CD4-positive, alpha-beta T cell treated with Interleukin-10 for 1 hour (primary cell): ENCODE results near the gene ARMCX4.
"Not testable (repeated sequence)": the region's sequence is repeated elsewhere in the genome, so short reads cannot be mapped to it uniquely, and the experiment has no call there.

Experiments
- DNase-seq: peaks from one replicate; pipeline ENCODE4 v3.0.0-alpha.2; 2020

The ARMCX4 gene

DNA sequence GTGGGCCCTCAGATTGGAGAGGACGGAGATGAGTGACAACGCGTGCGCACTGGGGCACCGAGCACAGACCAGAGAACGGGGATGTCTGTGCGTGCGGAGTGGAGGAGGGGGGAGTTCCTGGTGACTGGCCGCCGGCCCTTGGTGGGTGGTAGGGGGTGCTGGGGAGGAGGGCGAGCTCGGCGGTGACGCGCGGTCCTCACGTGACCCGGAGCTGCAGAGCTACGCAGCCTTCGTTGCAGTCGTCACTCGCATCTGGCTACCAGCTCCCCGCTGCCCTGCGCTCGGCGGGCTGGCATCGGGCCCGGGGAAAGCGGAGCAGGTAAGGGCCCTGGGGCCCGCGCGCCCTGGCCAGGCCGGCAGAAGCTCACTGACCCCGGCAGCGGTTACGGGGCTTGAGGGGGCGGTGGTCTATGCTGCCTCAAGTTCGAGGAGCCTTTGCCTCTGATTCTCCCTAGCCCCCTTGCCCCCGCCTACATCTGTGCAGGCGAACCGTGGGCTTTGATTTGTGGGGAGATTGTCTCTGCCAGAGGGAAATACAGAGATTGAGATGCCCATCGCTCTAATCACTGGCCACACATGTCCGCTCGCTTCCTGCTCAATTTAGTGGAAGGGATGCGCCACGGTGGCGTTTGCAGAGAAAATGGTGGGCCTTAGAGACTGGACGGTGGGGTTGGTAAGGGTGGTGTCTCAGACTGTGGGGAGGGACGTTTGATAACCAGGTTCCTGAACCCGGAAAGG is at the start of gene ARMCX4:
ARMCX4 (plus strand) TSS at position 245 of the 738 bp plus-strand sequence. CDS start 3,134 bp downstream, outside the sequence.
- peak; percentile 46 for DNase-seq

DNA sequence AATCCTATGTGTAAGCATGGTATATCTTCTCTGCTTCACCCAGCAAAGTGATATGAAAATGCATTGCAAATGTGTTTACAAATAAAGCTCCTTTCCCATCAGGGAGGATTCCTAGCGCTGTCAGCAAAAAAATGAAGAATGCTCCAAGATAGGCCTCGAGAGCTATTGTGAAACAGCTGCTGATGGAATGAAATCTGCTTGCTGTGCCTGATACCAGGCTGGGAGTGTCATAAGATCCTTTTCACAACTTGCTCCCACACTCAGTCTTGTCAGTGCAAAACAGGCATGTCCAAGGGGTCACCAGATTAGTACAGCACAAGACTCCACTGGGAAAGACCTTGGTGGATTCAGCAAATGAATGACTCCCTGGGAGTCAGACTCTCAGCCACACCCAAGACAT is 43.2 kb upstream of the ARMCX4 start:
- no peak for DNase-seq

DNA sequence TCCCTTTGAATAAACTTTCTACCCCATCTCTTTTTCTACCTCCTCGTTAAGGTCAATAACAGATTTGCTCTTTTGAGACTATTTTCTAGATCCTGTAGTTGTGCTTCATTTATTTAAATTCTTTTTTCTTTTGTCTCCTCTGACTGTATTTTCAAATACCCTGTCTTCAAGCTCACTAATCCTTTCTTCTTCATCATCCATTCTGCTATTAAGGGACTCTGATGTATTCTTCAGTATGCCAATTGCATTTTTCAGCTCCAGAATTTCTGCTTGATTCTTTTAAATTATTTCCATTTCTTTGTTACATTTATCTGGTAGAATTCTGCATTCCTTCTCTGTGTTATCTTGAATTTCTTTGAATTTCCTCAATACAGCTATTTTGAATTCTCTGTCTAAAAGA is 36.0 kb upstream of the ARMCX4 start:
- DNase-seq: no peak

DNA sequence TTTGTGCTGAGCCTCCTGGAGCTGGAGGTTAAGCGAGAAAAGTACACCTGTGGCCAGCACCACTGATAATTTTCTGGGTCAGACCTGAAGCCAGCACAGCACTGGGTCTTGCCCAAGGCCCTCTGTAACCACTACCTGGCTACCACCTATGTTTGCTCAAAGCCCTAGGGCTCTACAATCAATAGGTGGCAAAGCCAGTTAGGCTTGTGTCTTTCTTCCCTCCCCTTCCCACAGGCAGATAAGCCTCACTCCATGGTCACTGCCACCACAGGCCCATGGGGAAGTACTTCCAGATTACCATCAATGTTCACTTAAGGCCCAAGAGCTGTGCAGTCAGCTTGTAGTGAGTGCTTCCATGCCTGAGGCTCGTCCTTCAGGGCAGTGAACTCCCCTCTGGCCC is 35.2 kb upstream of the ARMCX4 start:
- DNase-seq: no peak

DNA sequence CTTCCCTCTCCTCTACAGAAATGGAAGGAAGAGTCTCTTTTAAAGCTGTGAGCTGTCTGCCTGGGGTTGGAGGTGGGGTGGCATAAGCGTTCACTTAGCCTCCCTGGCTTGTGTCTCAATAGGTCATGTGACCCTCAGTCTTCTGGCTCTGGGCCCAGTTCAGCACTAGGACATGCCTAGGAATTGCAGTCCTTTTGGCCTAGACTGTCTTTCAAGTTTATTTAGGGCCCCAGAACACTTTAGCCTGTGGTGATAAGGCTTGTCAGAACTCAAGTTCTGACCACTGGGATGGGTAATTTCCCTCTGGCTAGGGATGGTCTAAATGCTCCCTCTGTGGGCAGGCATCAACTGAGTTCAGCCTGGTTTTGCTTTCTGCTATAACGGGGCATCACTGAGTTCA is 34.3 kb upstream of the ARMCX4 start:
- no peak for DNase-seq

DNA sequence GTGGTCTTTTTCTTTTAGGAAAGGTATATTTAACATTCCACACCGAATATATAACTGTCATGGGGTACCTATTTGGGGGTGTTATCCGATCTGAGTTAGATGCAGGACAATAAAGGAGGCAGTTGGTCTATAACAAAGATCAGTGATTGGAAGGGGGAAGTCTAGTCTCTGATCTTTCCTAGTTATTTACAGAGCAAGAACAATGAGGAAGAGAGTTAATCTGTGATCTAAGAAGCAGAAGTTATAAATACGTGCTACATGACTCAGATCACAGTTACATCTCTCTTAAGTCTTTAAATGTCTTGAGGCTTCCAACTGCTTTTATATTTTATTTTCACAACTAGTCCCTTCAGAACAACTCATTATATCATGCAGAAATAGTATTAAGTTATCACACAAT is 33.2 kb upstream of the ARMCX4 start:
- DNase-seq: no peak

DNA sequence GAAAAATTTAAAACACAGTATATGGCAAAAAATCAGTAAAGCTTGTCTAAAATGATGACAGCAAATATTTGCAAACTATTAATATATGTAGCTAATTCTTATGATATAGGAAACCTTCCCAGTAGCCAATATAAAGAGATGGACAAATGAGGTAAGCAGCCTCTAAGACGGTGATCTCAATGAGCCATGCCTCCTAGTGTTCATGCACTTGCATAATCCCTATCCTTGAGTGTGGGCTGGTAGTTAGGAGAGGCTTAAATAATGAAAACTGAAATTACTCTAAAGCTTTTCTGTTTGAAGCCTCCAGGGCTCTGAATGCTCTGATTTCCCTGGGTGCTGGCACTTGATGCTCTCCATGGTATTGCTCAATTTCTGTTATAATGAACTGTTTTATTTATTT is 24.6 kb upstream of the ARMCX4 start:
- no peak for DNase-seq

DNA sequence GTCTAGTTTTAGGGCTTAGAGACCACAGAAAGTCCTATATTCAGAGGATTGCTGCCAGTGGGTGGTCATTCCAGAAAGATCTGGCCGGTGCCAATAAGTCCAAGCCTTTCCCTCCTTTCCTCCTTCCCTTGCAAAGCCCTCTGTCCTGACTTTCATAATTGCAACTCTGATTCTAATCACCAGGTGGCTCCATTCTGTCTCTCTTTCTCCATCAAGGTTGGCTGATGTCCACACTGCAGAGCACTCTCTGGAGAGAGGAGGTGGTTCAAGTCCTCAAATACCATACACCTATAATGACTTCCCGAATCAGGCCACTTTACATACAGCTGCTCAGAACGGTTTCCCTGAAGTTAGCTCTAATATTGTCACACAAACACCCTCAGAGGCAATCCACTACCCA is 22.4 kb upstream of the ARMCX4 start:
- no peak for DNase-seq

DNA sequence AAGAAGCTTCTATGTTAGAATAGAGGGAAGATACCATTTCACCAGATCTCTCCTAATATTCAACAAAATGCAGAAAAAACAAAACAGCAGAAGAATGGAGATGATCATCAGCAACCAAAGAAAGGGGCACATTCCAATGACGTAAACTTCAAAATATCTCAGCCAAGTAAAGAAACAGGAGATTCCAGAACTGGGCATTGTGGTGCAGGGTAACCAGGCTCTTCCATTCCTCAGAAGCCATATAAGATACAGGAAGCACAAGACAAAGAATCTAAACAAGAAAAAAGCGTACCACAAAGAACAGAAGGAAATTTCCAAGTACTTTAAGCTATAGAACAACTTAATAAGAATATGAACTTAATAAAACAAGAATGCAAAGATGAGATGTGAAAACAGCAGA is 6.9 kb upstream of the ARMCX4 start:
- no peak for DNase-seq

DNA sequence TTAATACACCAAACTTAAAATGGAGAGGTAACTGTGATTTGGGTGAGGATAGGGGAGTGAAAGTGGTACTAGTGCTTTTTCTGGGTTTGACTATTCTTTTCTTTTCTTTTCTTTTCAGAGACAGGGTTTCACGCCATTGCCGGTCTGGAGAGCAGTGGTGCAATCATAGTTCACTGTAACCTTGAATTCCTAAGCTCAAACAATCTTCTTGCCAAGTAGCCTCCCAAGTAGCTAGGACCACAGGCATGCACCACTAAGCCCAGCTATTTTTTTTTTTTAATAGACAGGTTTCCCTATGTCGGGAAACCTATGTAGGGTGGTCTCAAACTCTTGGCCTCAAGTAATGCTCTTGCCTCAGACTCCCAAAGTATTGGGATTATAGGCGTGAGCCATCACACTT is 3.0 kb upstream of the ARMCX4 start:
- no peak for DNase-seq

DNA sequence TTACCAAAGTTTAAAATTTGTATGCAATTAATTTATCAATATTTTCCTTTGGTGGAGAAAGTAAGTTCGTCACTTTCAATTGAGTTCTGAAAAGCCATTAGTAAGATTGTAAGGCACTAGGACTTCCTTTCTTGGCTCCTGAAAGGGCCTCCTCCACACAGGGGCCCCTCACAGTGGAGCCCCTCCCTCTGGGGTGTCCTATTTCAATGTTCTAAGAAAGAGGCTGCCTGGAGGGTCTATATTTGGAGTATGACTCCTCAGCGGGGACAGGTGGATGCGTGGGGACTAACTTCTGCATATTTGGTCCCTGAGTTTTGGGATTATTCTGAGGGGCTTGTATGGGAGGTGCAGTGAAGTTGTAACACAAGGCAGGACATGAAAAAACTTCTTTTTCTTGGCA is 1.6 kb upstream of the ARMCX4 start:
- DNase-seq: no peak

DNA sequence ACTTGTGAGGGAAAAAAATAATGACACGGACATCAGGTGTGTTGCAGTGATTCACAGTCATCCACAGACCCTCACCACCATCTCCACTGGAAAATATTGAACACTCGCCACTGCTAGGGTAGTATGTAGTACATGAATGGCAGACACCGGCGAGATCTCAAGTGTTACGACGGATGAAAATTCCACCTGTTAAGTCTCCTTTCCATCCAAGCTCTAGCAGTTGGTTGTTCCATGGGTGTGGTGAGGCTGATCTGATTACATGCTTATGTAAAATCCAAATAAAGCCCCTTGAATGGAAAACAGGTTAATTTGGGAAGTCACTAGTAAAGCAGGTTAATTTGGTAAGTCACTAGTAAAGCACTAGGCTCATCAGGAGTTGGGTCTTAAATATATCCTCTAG is 1.1 kb upstream of the ARMCX4 start:
- no peak for DNase-seq

DNA sequence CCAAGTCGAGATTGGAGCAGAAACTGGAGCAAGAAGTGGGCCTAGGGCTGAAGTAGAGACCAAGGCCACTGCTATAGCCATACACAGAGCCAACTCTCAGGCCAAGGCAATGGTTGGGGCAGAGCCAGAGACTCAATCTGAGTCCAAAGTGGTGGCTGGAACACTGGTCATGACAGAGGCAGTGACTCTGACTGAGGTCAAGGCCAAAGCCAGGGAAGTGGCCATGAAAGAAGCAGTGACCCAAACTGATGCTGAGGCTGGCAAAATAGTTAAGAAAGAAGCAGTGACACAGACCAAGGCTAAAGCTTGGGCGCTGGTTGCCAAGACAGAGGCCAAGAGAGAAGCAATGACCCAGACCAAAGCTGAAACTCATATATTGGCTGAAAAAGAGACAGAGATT is 3.5 kb downstream of the ARMCX4 start:
- DNase-seq: no peak

DNA sequence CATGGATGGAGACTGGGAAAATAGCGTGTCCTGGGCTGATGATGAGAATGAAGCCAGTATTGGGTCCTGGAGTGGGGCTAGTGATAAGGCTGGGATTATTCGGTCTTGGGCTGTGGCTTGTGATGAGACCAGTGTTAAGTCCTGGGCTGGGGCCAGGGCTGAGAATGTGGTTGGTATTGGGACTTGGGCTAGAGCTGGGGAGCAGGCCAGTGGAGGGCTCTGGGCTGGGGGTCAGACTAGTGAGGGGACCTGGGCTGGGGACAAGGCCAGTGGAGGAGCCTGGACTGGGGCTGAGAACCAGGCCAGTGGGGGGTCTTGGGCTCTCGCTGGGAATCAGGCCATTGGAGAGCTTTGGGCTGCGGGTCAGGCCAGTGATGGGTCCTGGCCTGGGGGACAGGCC is 6.7 kb downstream of the ARMCX4 start:
- no peak for DNase-seq

DNA sequence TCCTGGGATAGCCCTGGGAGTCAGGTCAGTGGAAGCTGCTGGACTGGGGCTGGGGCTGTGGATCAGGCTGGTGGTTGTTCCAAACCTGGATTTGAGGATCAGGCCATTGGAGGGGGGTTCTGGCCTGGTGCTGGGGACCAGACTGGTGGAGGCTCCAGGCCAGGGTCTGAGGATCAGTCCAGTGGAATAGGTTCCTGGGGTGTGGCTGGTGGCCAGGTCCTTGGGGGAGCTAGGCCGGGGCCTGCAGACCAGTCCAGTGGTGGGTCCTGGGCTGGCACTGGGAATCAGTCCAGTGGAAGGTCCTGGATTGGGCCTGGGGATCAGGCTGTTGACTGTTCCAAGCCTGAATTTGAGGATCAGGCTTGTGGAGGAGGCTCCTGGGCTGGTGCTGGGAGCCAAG is 8.0 kb downstream of the ARMCX4 start:
- DNase-seq: no peak

DNA sequence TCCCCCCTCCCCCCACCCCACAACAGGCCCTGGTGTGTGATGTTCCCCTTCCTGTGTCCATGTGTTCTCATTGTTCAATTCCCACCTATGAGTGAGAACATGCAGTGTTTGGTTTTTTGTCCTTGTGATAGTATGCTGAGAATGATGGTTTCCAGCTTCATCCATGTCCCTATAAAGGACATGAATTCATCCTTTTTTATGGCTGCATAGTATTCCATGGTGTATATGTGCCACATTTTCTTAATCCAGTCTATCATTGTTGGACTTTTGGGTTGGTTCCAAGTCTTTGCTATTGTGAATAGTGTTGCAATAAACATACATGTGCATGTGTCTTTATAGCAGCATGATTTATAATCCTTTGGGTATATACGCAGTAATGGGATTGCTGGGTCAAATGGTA is 17.7 kb downstream of the ARMCX4 start:
- DNase-seq: not testable (repeated sequence)

DNA sequence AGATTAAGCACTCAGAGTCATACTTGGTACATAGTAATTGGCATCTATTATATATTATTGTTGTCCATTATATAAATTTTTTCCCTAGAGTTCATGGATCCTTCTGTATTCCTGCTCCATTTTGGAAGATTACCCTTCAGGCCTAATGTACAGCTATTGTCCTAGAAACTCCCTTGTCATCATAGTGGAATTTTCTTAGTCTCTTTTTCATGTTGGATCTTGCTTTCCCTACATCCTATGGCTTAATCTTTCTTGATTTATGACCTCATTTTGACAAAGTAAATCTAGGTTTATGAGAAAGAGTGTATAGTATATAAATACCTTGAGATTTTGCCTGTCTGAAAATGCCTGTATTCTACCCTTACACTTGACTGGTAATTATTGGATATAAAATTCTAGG is 22.1 kb downstream of the ARMCX4 start:
- DNase-seq: no peak

DNA sequence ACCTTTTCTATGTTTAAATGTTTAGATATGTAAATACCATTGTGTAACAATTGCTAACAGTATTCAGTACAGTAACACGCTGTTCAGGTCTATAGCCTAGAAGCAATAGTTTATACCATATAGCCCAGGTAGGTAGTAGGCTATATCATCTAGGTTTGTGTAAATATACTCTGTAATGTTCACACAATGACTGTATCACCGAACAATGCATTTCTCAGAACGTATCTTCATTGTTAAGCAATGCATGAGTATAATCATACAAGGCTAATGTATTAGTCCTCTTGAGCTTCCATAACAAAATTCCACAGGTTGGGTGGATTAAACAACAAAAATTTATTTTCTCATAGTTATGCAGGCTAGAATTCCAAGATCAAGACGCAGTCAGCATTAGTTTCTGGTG is 22.7 kb downstream of the ARMCX4 start:
- DNase-seq: no peak

DNA sequence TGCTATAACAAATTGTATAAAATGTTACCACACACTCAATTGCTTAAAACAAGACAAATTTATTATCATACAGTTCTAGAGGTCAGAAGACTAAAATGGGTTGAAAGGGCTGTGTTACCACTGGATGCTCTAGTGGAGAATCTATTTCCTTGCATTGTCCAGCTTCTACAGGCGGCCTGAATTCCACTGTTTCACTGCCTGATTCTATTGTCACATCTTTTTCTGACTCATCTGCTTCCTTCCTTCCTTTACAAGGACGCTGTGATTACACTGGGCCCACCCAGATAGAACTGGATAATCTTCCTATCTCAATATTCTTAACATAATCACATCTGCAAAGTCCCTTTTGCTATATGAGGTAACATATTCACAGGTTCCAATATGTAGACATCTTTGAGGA is 45.7 kb downstream of the ARMCX4 start:
- no peak for DNase-seq
